Keratinocyte (primary cell): ENCODE measurements around the gene GP5. TPM values are rescaled to one million over a fixed set of nuclear protein-coding genes. Genes with fewer than 3 reads are reported as not detected.

Source experiments
- DNase-seq: peaks from one replicate; pipeline ENCODE4 v3.0.0-alpha.2; 2011; ENCODE audit warnings: low read depth, missing footprints, low spot score
- FAIRE-seq: peaks from 2 replicates; lab custom pipeline; 2011; peaks lifted over from hg19 to GRCh38; lab: Jason Lieb, UNC
- H2AFZ ChIP-seq: 2 replicates; pipeline ENCODE4 v1.6.0; 2012; ENCODE audit warnings: low read length, control low read depth, inconsistent platforms; ENCODE audit not compliant: control insufficient read depth
- H3K27ac ChIP-seq: 2 replicates; pipeline ENCODE4 v1.5.1; 2011; ENCODE audit warnings: low read length; ENCODE audit not compliant: control insufficient read depth, insufficient read depth
- H3K27me3 ChIP-seq: 3 replicates; pipeline ENCODE4 v1.6.0; 2011; ENCODE audit warnings: low read length; ENCODE audit not compliant: control insufficient read depth, insufficient read depth; ENCODE audit errors: extremely low read depth
- H3K36me3 ChIP-seq, 2 experiments: 2 replicates in 1 of 2; 3 replicates in 1 of 2; pipeline ENCODE4 v1.5.1; 2011; ENCODE audit warnings: low read length in 2 of 2, mild to moderate bottlenecking in 1 of 2; ENCODE audit not compliant: control insufficient read depth in 2 of 2, insufficient read depth in 2 of 2; ENCODE audit errors: extremely low read depth in 1 of 2
- H3K4me1 ChIP-seq: 3 replicates; pipeline ENCODE4 v1.5.1; 2011; ENCODE audit warnings: low read length; ENCODE audit not compliant: control insufficient read depth, insufficient read depth; ENCODE audit errors: extremely low read depth
- H3K4me2 ChIP-seq: 3 replicates; pipeline ENCODE4 v1.6.0; 2011; ENCODE audit warnings: low read depth, low read length; ENCODE audit not compliant: control insufficient read depth, insufficient read depth; ENCODE audit errors: extremely low read depth
- H3K4me3 ChIP-seq, 3 experiments: fragments of 200-600 bp in 1 of 3; sonication (generic) in 1 of 3; 2 replicates in 2 of 3; 3 replicates in 1 of 3; pipeline ENCODE4 v1.5.1; 2011 to 2016; ENCODE audit warnings: low read length in 3 of 3, mild to moderate bottlenecking in 3 of 3, control low read depth in 2 of 3, inconsistent platforms in 1 of 3, low read depth in 1 of 3, mixed read lengths in 1 of 3, mixed run types in 1 of 3, moderate library complexity in 1 of 3; ENCODE audit not compliant: control insufficient read depth in 2 of 3, insufficient read depth in 2 of 3; ENCODE audit errors: extremely low read depth in 1 of 3
- H3K79me2 ChIP-seq: 2 replicates; pipeline ENCODE4 v1.6.0; 2012; ENCODE audit warnings: low read length; ENCODE audit not compliant: control insufficient read depth, insufficient read depth
- H3K9ac ChIP-seq: 3 replicates; pipeline ENCODE4 v1.6.0; 2011; ENCODE audit warnings: low read length; ENCODE audit not compliant: control insufficient read depth, insufficient read depth; ENCODE audit errors: extremely low read depth
- H3K9me1 ChIP-seq: 3 replicates; pipeline ENCODE4 v1.6.0; 2011; ENCODE audit warnings: low read length; ENCODE audit not compliant: control insufficient read depth, insufficient read depth; ENCODE audit errors: extremely low read depth
- H3K9me3 ChIP-seq: 2 replicates; pipeline ENCODE4 v1.5.1; 2012; ENCODE audit warnings: low read depth, low read length; ENCODE audit not compliant: control insufficient read depth
- H4K20me1 ChIP-seq: 3 replicates; pipeline ENCODE4 v1.6.0; 2011; ENCODE audit warnings: low read length; ENCODE audit not compliant: control insufficient read depth, insufficient read depth; ENCODE audit errors: extremely low read depth
- EZH2 ChIP-seq: IDR thresholded peaks from one replicate; pipeline ENCODE4 v1.6.1; 2012; ENCODE audit warnings: inconsistent platforms, mild to moderate bottlenecking, low read length, moderate library complexity
- dilution Hi-C: fragments of 300-500 bp; cut with MboI; formaldehyde crosslinking; loops from one replicate; pipeline ENCODE4 v1.7.0; 2020; ENCODE audit warnings: low sequenced_read_pairs; ENCODE audit not compliant: extremely low pct_ligation_motif_present
- polyA plus RNA-seq, 5 experiments: library from polyadenylated mRNA; depleted of rRNA in 3 of 5; stranded (reverse) in 3 of 5; stranded (forward) in 1 of 5; unstranded in 1 of 5; fragments of >200 nt; gene quantifications; 1 replicate in 1 of 5; 2 replicates in 3 of 5; 3 replicates in 1 of 5; pipeline versions ENCODE4 v1.2.1 to v1.2.3, GENCODE V29; 2011 to 2012; ENCODE audit warnings: missing spikeins in 2 of 5, low read depth in 1 of 5, low replicate concordance in 1 of 5
- TF ChIP-seq, protein P1 (sequence below), 3 experiments: IDR thresholded peaks in 1 of 3; conservative IDR thresholded peaks in 1 of 3; optimal IDR thresholded peaks in 1 of 3; 2 replicates in 2 of 3; 3 replicates in 1 of 3; pipeline versions ENCODE3 to v1.5.1; 2011; ENCODE audit warnings: low read length in 3 of 3, mild to moderate bottlenecking in 3 of 3, moderate library complexity in 2 of 3, control low read depth in 1 of 3, inconsistent platforms in 1 of 3; ENCODE audit not compliant: insufficient read depth in 2 of 3; ENCODE audit errors: extremely low read depth in 1 of 3

GP5 gene
- polyA plus RNA-seq, 1 donor (not counting 4 experiments of a cell fraction or from before 2014, with no cell fraction given): 0.04 TPM

DNA sequence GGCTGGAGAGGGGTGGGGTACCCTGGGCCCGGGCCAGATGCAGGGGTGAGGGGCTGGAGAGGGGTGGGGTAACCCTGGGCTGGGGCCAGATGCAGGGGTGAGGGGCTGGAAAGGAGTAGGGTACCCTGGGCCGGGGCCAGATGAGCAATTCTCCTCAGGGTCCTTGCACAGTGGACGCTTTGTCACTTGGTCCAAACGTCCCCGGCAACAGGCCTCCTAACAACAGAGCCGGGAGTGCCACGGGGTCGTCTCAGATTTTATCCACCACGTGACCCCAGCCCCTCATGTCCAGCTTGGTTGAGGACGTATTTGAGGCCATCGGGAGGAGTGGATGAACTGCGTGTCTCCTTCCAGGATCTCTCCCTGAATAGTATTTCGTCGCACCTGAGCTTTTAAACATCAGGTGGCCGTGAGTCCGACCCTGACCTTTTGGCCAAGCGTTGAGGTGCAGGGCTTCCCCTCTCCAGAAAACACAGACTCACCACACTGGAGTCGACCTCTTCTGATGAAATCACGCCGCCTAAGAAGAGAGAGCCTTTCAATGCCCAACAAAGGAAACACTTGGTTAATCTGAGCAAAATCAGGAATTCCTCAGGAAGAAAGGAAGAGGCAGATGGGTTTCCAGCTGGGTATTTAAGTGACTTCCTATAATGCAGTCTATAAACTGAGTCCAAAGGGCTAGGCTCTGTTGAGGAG is 16.7 kb downstream of the GP5 start:
- H3K9me3 ChIP-seq: no peaks in the 10 kb centered on the region
- H3K4me3 ChIP-seq: no peak overlapping the region
- H3K9ac ChIP-seq: no peak overlapping the region
- H4K20me1 ChIP-seq: no peaks in the 10 kb centered on the region
- no peak overlapping the region for H2AFZ ChIP-seq
- no peaks in the 10 kb centered on the region for H3K79me2 ChIP-seq
- DNase-seq (no peak), FAIRE-seq (no peak)
- H3K9me1 ChIP-seq: no peaks in the 10 kb centered on the region
- TF ChIP-seq EZH2: no peak
- TF ChIP-seq, protein P1, sequence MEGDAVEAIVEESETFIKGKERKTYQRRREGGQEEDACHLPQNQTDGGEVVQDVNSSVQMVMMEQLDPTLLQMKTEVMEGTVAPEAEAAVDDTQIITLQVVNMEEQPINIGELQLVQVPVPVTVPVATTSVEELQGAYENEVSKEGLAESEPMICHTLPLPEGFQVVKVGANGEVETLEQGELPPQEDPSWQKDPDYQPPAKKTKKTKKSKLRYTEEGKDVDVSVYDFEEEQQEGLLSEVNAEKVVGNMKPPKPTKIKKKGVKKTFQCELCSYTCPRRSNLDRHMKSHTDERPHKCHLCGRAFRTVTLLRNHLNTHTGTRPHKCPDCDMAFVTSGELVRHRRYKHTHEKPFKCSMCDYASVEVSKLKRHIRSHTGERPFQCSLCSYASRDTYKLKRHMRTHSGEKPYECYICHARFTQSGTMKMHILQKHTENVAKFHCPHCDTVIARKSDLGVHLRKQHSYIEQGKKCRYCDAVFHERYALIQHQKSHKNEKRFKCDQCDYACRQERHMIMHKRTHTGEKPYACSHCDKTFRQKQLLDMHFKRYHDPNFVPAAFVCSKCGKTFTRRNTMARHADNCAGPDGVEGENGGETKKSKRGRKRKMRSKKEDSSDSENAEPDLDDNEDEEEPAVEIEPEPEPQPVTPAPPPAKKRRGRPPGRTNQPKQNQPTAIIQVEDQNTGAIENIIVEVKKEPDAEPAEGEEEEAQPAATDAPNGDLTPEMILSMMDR (optimal IDR thresholded peaks at IDR 0.05 in 1 of 3, IDR thresholded peaks at IDR 0.05 in 1 of 3, conservative IDR thresholded peaks at IDR 0.05 in 1 of 3; ENCODE audit: extremely low read depth in 1 of 3, insufficient read depth in 2 of 3, low read length in 3 of 3): no peak
- peaks cover 25% of the 10 kb centered on the region for H3K27me3 ChIP-seq
- no peaks in the 10 kb centered on the region for H3K4me1 ChIP-seq
- H3K27ac ChIP-seq: no peak overlapping the region
- dilution Hi-C loops: no loop called here
- no peaks in the 10 kb centered on the region for H3K36me3 ChIP-seq
- H3K4me2 ChIP-seq: no peak overlapping the region

DNA sequence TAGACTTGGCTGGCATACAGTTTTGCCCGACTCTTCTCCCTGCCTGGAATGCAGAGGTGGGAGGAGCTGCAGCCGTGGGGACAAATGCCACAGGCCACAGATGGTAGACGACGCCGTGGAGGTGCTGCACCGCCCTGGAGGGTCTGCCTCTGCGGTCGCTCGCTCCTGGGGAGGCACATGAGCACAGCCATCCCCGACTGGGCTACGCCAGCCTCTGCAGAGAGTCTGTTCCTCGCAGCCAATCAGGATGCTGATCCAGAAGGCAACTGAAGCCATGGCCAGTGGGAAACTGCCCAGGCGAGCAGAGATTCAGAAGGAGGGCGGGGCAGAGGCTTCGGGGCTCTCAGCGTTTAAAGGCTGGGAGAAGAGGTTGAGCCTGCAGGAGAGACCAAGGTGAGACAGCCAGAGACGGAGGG is 17.6 kb downstream of the GP5 start:
- FAIRE-seq: no peak
- H3K4me1 ChIP-seq: no peaks in the 10 kb centered on the region

More for the DNA sequence above, 17.6 kb downstream of the GP5 start:
- H4K20me1 ChIP-seq: no peaks in the 10 kb centered on the region
- DNase-seq: no peak
- no peak overlapping the region for H3K27ac ChIP-seq
- H3K4me3 ChIP-seq: no peak overlapping the region
- H2AFZ ChIP-seq: peak overlapping the region; percentile 33
- no peaks in the 10 kb centered on the region for H3K9me3 ChIP-seq
- H3K79me2 ChIP-seq: no peaks in the 10 kb centered on the region
- H3K9ac ChIP-seq: no peak overlapping the region
- H3K4me2 ChIP-seq: no peak overlapping the region
- H3K27me3 ChIP-seq: peaks cover 21% of the 10 kb centered on the region
- dilution Hi-C loops: no loop called here
- H3K36me3 ChIP-seq: no peaks in the 10 kb centered on the region
- no peaks in the 10 kb centered on the region for H3K9me1 ChIP-seq
- TF ChIP-seq EZH2: no peak
- TF ChIP-seq, protein P1 (optimal IDR thresholded peaks at IDR 0.05 in 1 of 3, IDR thresholded peaks at IDR 0.05 in 1 of 3, conservative IDR thresholded peaks at IDR 0.05 in 1 of 3; ENCODE audit: extremely low read depth in 1 of 3, insufficient read depth in 2 of 3, low read length in 3 of 3): no peak
